Germinal center (tissue), 1 donor: Measurements from ENCODE around the gene MCFD2.
"Not testable (repeated sequence)": the region's sequence is repeated elsewhere in the genome, so short reads cannot be mapped to it uniquely, and the experiment has no call there.

ENCODE experiments used
- DNase-seq: peaks from one replicate; pipeline ENCODE4 v3.0.0; 2012; ENCODE audit warnings: mixed read lengths, low spot score

The MCFD2 gene

DNA sequence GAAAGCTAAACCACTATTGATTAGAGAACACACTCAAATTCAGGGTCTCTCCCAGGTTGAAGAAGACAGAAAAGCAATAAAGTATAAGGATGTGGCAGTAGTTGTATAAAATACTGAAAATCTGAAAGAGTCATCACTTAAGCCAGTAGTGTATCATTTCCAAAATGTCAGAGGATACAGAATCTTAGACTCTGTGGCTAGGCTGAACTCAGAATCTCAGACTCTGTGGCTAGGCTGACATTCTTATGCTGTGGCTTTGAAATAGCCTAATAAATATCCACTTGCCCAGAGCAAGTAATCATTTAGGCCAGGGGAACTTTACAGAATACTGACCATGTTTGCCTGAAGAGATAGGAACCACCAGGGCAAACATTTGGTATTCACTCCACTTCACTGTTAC, 13.1 kb downstream of the MCFD2 start:
- DNase-seq: no peak

DNA sequence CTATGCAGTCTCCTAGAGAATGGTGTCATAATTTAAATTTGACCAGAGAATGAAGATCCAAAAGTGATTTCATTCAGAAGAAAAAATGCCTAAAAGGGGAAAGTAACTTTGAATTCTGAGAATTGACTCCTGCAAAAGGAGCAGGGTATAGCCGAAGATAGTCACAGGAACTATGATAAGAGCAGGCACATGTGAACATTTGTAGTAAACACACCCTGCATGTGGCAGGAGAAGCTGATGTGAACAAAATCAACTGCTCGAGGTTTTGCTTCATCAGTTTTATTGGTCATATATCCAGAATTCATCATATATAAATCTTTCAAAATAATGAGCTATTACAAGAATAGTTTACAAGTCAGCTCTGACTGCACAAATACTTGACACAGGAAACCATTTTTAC, 14.0 kb downstream of the MCFD2 start:
- DNase-seq: no peak

DNA sequence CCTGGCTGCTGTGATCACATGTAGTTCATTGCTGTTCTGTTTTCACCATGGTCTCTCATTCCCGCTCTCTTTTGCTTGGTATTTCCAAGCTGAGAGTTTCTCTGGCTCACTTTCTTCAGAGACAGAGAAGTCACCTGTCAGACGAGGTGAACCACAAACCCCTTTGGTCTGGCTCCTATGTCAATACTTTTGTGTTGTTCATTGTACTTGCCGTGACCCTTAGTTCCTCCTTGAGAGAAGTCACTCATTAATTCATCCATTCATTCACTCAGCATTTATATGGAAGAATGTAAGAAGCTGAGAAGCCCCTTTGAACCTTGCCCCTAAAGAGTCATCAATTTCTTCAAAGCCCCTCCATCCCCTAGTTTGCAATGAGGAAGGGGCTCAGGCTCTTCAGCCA, 15.2 kb downstream of the MCFD2 start:
- DNase-seq: no peak

DNA sequence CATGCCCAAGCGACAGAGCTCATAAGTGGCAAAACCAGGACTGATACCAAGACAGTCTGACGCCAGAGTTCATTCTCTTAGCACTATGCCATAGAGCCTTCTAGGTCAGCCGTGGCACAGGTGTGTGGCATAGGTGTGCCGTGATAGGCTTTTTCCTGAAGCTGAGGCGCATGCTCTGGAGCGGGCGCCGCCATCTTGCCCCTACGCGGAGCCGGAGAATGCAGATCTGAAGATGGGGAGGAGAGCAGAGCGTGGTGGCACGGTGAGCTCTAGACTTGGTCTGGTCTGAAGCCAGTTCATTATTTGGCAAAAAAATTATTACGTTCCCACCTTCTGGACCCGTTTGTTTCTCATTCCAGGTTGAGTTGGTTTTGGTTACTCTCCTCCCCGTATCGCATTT, 16.6 kb downstream of the MCFD2 start:
- no peak for DNase-seq

DNA sequence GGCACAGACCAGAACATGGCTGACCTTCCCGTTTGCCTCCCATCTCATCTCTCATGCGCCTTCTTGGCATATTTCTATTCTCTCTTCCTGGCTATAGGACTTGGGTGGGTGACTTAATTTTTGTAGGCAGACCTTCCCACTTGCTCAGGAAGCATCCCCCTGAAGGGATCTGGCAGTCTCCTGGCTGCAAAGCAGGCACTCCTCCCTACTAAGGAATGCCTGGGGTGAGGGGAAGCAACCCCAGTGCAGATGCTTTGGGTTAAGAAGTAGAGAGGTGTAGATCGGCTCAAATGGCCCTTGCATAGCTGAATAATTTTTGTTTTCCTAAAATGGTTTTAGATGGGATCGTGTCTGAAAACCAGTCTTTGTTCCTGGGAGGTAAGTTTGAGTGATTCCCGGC, 17.6 kb downstream of the MCFD2 start:
- no peak for DNase-seq

DNA sequence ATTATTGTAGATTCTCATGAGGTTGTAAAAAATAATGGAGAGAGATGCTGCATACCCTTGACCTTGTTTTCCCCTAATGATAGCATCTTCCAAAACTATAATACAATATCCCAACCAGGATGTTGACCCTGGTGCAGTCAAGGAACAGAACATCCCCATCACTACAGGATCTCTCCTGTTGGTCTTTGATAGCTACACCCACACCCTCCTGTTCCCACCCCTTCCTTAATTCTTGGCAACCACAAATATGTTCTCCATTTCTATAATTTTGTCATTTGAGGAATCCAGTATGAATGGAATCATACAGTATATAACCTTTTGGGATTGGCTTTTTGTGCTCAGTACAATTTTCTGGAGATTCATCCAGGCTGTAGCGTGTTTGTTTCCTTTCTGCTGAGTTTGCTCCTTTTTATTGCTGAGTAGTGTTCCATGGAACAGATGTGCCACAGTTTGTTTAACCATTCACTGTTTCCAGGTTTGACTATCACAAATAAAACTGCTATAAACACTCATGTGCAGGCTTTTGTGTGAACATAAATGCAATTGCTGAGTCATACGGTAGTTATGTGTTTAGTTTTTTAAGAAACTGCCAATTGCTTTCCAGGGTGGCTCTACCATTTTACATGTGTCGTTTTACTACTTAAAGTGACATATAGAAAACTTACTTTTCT, 22.2 kb downstream of the MCFD2 start:
- DNase-seq: no peak

DNA sequence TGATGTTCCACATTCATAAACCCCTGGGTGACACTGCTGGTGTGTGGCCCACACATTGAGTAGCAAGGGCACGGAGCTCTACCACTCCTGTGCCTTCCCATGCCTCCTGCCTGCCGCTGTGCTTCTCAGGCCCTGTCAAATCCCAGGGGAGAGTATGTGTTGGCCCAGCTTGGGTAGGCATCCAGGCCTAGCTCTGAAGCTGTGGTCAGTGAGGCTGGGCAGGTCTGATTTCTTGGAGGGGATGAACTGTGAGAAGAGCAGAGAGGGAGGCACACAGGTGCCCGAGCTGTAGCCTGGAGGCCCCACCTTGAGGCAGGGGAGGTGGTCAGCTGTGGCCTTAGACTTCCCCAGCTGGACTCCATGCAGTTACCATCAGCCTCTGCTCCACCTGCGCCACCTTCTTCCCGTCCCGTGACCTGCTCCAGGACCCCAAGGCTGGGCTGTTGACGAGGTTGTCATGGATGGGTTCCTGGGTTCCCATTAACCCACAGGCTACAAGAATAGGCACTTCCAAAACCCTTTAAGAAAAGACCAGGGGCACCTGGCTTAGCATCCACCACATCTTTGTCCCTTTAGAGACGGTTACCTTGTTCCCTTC, 23.6 kb downstream of the MCFD2 start:
- no peak for DNase-seq

DNA sequence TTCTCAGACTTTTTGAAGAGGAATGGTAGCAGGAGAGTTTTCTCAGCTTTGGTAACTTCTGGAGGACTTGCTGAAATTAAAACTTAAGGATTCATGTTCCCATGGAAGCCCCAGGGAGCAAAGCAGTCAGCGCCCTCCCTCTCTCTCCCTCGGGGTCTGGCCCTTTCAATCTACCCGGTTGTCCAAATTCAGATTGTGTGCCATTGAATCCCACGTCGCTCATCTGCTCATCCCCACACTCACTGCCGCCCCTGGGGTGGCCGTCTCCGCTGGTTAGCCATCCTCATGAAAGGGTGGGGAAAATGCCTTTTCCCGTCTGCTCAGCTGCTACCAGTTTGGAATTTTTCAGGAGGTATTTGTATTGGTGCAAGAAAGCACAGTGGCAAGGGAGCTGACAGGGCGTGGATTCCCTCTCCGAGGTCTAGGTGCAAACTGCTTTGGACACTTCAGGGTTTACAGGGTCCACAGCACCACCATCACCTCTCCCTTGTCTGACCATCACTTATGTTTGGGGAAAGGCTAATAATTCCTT, 27.1 kb downstream of the MCFD2 start:
- DNase-seq: no peak

DNA sequence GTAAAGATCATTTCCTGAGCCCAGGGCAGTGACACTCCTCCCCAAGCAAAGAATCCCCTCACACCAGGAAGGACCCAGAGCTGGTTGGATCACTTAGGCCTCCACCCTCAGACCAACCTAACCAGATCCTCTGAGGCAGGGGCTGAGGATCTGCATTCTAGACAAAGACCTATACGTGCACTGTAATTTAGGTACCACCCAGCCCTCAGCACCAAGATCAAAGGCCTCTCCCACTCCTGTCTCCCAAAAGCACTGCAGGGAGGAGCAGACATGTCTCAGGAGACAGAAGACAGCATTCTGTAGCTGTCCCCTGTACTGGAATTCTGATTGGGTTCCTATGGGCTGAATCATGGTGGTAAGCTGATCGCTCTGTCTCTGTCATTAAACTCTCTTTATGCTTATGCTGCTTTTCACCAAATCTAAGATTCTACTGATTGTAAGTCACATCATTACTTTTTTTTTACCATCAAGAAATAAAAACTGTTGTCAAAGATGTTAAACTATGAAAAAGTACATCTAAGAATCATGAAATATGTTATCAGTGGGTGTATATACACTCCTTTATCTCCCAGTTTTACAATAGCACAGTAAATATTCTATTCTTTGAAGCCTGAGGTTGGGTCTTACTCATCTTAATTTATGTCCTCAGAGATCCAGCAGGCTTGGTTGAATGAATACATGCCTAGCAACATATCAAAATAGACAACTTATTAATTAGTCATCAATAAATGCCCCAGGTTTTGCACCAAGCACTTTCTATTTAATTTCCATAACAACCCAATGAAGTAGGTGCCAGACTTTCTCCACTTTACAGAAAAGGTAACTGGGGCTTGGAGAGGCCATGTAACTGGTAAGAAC, 28.3 kb downstream of the MCFD2 start:
- DNase-seq: no peak

DNA sequence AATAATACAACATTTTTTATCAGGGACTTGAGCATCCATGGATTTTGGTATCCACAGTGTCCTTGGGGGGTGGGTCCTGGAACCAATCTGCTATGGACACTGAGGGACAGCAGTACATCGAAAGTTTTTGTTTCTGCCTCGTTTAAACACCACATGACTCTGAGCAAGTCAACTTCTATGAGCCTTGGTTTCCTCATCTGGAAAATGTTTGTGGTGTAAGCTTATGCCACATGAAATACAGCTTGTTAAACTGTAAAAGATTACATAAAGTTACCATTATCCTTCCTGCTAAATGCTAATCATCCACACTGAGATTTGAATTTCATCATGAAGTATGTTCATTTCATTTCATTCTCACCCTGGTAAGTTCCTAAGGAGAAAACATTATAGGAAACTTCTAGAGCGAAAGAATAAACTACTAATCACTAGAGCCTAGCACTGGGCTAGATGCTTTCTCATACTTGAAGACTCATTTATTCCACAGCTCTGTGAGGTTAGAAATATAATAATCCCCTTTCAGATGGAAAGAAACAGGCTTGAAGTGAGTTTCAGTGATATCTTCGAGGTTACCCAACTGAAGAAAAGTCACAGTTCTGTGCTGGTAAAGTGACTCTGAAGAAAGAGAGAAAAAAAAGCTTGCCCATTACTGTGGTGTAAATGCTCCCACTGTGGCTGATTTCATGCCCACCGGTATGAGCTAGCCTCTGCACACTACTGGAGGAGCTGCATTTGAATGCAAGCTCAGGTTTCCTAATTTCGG, 29.2 kb downstream of the MCFD2 start:
- no peak for DNase-seq

DNA sequence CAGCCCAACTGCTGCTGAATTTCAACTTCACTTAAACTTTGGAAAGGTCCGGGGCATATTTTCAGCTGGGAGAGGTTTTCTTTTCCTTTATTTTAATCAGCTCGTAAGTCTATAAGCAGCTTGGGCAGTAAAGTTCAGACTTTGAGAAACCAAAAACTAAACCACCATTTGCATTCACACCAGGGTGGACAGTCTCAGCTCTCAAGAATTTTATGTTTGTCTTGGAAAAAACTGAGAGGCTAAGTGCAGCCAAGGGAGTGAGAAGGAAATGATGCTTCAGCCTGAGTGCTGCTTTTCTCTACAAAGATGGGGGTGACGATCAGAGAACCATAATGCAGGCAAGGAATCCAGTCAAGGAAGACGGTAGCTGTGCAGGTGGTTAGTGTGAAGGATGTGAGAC, 30.2 kb downstream of the MCFD2 start:
- DNase-seq: no peak

DNA sequence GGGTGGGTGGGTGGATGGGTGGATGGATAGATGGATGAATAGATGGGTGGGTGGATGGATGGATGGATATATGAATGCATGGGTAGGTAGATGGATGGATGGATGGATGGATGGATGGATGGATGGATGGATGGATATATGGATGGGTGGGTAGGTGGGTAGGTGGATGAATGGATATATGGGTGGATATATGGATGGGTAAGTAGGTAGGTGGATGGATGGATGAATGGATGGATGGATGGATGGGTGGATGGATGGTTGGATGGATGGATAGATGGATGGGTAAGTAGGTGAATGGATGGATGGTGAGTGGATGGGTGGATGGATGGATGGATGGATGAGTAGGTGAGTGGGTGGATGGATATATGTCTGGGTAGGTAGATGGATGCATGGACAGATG, 36.1 kb downstream of the MCFD2 start:
- DNase-seq: no peak

DNA sequence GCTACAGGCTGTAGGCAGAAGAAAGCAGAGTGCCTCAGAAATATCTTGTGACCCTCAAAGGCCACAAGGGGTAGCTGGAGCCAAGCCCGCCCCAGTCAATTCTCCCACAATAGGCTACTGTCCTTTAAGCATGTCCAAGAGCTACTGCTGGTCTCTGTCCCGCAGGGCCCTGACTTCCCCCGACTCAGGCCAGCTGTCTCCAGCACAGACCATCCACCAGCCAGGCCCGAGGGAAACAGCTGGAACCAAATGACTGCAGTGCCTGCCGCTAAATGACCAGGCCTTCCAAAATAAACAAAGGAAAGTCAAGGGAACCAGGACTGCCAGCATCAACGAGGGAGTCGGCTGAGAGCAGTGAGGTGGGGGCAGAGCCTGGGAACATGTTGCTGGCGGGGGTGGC, 36.7 kb downstream of the MCFD2 start:
- no peak for DNase-seq

DNA sequence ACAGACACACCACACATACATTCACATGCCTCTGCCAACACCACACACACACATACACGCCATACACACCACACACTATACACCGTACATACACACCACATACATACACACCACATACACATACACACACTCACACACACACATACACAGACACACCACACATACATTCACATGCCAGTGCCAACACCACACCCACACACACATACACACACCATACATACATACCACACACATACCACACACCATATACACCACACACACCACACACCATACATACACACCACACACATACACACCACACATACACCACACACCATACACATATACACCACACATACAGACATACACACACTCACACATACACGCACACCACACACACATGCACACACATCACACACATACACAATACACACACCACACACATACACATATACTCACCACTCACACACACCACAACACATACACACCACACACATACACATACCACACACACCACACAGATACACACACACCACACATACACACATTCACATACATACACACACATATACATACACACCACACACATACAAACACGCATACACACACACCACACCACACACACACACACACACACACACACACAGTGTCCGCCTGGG, 37.2 kb downstream of the MCFD2 start:
- no peak for DNase-seq

DNA sequence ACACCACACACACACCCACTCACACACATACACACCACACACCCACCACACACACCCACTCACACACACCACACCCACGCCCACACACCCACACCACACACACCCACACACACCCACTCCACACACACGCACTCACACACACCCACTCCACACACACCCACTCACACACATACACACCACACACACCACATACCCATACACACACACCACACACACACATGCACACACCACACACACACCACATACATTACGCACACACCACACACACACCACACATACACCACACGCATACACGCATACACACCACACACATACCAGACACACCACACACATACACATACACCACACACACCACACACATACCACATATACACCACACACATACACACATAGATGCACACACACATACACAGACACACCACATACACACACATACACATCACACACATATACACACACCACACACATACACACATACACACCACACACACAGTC, 37.9 kb downstream of the MCFD2 start:
- no peak for DNase-seq

DNA sequence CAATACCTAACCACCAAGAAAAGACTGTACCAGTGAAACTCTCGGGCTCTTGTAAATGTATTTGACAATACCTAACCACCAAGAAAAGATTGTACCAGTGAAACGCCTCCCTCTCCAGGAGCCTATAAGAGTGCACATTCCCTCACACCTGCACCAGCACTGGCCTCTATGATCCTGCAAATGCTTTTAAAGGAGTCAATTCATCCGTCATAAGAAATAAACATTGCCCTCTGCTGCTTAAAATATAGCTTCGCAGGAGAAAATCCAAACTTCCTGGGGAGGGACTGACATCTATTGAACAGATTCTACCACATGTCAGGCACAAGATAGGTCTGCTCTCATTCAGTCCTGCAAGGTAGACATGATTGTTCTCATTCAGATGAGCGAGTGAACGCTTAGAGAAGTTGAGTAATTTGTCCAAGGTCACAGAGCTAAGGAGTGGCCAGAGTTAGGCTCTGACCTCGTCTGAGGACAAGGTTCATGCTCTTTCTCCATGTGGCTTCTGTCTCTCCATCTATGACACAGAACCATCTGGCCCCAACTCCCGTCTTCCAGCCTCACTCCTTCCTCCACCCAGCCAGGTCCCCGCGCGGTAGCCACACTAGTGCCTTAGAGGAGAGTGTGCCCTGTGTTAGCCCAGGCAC, 38.7 kb downstream of the MCFD2 start:
- no peak for DNase-seq

DNA sequence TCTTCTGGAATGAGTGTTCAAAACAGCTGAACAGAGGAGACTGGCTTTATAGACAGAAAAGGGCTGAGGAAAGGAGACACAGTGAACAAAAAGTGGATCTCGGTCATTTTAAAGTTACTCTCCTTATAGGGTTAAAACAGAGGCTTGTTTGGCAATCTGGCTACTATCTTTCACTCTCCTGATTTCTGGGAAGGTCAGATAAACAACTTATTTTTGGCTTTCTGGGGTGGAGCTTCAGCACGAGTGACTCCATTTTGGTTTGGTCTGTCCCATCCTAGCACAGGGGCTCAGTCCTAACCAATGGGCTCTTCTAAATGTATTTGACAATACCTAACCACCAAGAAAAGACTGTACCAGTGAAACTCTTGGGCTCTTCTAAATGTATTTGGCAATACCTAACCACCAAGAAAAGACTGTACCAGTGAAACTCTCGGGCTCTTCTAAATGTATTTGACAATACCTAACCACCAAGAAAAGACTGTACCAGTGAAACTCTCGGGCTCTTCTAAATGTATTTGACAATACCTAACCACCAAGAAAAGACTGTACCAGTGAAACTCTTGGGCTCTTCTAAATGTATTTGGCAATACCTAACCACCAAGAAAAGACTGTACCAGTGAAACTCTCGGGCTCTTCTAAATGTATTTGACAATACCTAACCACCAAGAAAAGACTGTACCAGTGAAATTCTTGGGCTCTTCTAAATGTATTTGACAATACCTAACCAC, 39.5 kb downstream of the MCFD2 start:
- not testable (repeated sequence) for DNase-seq

DNA sequence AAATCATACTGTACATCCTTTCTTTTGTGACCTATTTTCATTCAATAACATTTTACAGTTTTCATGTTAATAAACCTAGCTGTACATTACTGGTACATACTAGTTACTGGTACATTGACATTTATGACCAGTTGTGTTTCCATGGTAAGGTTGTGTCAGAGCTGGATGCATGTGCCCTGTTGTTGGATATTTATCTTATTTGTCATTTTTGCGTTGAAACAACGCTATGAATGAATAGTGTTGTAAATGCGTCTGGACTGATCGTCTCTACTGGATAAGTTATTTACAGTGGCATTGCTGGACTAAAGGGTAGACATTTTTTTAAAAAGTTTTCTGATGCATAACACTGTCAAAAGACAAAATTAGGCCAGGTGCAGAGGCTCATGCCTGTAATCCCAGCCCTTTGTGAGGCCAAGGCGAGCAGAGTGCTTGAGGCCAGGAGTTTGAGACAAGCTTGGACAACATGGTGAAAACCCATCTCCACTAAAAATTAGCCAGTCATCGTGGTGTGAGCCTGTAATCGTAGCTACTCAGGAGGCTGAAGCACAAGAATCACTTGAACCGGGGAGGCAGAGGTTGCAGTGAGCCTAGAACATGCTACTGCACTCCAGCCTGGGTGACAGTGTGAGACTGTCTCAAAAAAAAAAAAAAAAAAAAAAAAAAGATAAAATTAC, 40.2 kb downstream of the MCFD2 start:
- no peak for DNase-seq

DNA sequence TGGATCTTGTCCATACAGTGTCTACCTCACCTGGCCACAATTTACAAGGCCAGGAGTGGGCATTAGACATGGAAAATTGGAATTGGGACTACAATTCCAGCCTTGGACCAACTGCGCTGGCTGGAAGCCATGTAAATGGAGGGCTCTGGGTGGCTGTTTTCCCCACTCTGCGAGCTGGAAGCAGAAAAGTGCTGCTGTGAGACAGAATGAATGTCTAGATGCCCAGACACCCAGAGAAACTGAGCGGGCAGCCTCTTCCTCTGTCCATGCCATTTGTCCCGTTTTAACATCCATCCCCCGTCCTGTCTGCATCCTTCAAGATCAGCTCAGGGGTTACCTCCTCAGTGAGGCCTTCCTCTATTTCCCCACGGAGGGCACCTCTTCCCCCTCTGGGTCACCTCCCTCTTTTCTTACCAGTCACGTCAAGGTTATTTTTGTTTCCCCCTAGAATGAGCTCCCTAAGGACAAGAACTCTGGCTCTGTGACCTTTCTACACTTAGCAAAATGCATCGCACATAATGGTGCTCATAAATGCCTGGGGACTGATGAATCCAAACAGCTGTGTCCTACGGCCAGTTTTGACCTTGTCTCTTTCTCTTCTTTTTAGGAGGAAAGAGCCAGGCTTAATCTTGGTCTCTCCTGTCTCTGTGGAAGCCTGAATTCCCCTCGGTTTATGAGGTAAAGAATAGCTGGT, 41.2 kb downstream of the MCFD2 start:
- DNase-seq: no peak
